Stomach (tissue), 9 donors: ENCODE data around the gene DIAPH2. TPM values are rescaled to one million over a fixed set of nuclear protein-coding genes. Genes with fewer than 3 reads are reported as not detected.

Experiments used
- DNase-seq, 2 donors: peaks; one replicate each; pipeline versions ENCODE4 v3.0.0 to v3.0.0-alpha.2; 2013 to 2019
- H3K27ac ChIP-seq, 5 donors: fragments of 200-600 bp in 4 of 5; sonication (generic) in 4 of 5; one replicate each; pipeline ENCODE4 v1.5.1; 2013 to 2019; ENCODE audit warnings: mild to moderate bottlenecking in 1 of 5, moderate library complexity in 1 of 5
- H3K27me3 ChIP-seq, 3 donors: fragments of 200-600 bp; sonication (generic); one replicate each; pipeline ENCODE4 v1.5.1; 2017 to 2019; ENCODE audit warnings: mixed run types in 1 of 3
- H3K36me3 ChIP-seq, 4 donors: fragments of 200-600 bp; sonication (generic); 1 replicate in 3 of 4; 2 replicates in 1 of 4; pipeline ENCODE4 v1.5.1; 2016 to 2019
- H3K4me1 ChIP-seq, 4 donors: fragments of 200-600 bp; sonication (generic); one replicate each; pipeline ENCODE4 v1.5.1; 2016 to 2019
- H3K4me3 ChIP-seq, 4 donors: fragments of 200-600 bp; sonication (generic) in 3 of 4; one replicate each; pipeline ENCODE4 v1.5.1; 2016 to 2019; ENCODE audit warnings: mild to moderate bottlenecking in 1 of 4
- H3K9me3 ChIP-seq, 4 donors: fragments of 200-600 bp; sonication (generic); one replicate each; pipeline ENCODE4 v1.5.1; 2016 to 2019
- CTCF ChIP-seq, 7 experiments: fragments of 450-650 bp in 4 of 7; fragments of 200-600 bp in 3 of 7; sonication (generic) in 3 of 7; IDR thresholded peaks; one replicate each; pipeline ENCODE4 v1.5.1; 2016 to 2019; ENCODE audit warnings: antibody characterized with exemption in 7 of 7, control low read depth in 2 of 7, mild to moderate bottlenecking in 1 of 7
- EP300 ChIP-seq: sonication (generic); formaldehyde crosslinking; IDR thresholded peaks from one replicate; pipeline ENCODE4 v1.6.1; 2017; ENCODE audit warnings: antibody characterized with exemption
- POLR2A ChIP-seq, 4 donors: fragments of 450-650 bp; IDR thresholded peaks; one replicate each; pipeline ENCODE4 v1.6.1; 2016; ENCODE audit warnings: antibody characterized with exemption in 4 of 4, control low read depth in 2 of 4, mild to moderate bottlenecking in 1 of 4, moderate library complexity in 1 of 4
- POLR2AphosphoS5 ChIP-seq, 3 donors: sonication (generic); formaldehyde crosslinking; IDR thresholded peaks; one replicate each; pipeline ENCODE4 v1.6.1; 2016; ENCODE audit warnings: antibody characterized with exemption in 3 of 3
- WGBS, 5 donors: extraction: QIAGEN DNeasy Blood & Tissue Kit in 3 of 5; methylation state at CpG; one replicate each; pipeline versions ENCODE4 v1.1.5 to v1.1.7; 2013 to 2018; 5-methylcytosine and 5-hydroxymethylcytosine counted together
- intact Hi-C: fragments of 100-400 bp; cut with DNase I; formaldehyde crosslinking; loops from one replicate; pipeline ENCODE4 v1.15.1; 2023; ENCODE audit warnings: low total_unique reads
- polyA plus RNA-seq, 3 donors: library from polyadenylated mRNA; stranded (reverse); fragments of 200-250 nt; gene quantifications; one replicate each; pipeline ENCODE4 v1.2.3, GENCODE V29; 2013
- total RNA-seq, 5 donors: library from RNA; depleted of rRNA; stranded (reverse); fragments of >200 nt; gene quantifications; one replicate each; pipeline versions ENCODE4 v1.1.0 to v1.2.3, GENCODE V29; 2014 to 2016
- donor health status: healthy with polysubstance abuse.
- donor health status: Bipolar disorder and iron deficiency.
- donor health status: healthy.

Gene DIAPH2
- total and polyA plus RNA-seq, 8 donors: 5.2 to 52.5 (median 27.3) TPM

GRCh38 chrX:96907516-96908272, 223.1 kb downstream of the DIAPH2 start:
- Histone ChIP-seq H3K9me3 (no peaks in the 10 kb centered on the region), H3K27ac (no peak overlapping the region), H3K4me3 (no peak overlapping the region), H3K4me1 (no peaks in the 10 kb centered on the region), H3K27me3 (no peaks in the 10 kb centered on the region), H3K36me3 (no peaks in the 10 kb centered on the region)
- WGBS, 5 donors: 57 to 65% (median 58%) methylated on average over 3 of the region's 3 CpGs
- peak in 1 of 2 donors; percentile 7 for DNase-seq
- TF ChIP-seq POLR2AphosphoS5 (IDR thresholded peaks at IDR 0.05): no peak
- no peak for TF ChIP-seq POLR2A (IDR thresholded peaks at IDR 0.05)
- TF ChIP-seq EP300: no peak
- TF ChIP-seq CTCF (IDR thresholded peaks at IDR 0.05): no peak
- intact Hi-C loops: no loop called here

- Histone ChIP-seq H3K36me3 (no peaks in the 10 kb centered on the region), H3K4me1 (no peaks in the 10 kb centered on the region), H3K9me3 (no peaks in the 10 kb centered on the region), H3K27me3 (no peaks in the 10 kb centered on the region), H3K4me3 (no peak overlapping the region), H3K27ac (no peak overlapping the region)
- intact Hi-C loops: no loop called here
- DNase-seq: peak in 1 of 2 donors; percentile 13
- TF ChIP-seq POLR2A (IDR thresholded peaks at IDR 0.05) (no peak), POLR2AphosphoS5 (IDR thresholded peaks at IDR 0.05) (no peak), EP300 (no peak), CTCF (IDR thresholded peaks at IDR 0.05) (no peak)
- WGBS, 5 donors: 70 to 90% (median 83%) methylated on average over 5 of the region's 5 CpGs
These were observed 224.6 kb downstream of the DIAPH2 start for GRCh38 chrX:96909291-96909690.

GRCh38 chrX:96918864-96919263, 234.2 kb downstream of the DIAPH2 start:
- Histone ChIP-seq H3K36me3 (no peaks in the 10 kb centered on the region), H3K9me3 (no peaks in the 10 kb centered on the region), H3K27me3 (no peaks in the 10 kb centered on the region), H3K27ac (no peak overlapping the region), H3K4me1 (no peaks in the 10 kb centered on the region), H3K4me3 (no peak overlapping the region)
- intact Hi-C loops: no loop called here
- WGBS, 5 donors: 71 to 94% (median 86%) methylated on average over 2 of the region's 2 CpGs
- no peak for DNase-seq
- TF ChIP-seq POLR2AphosphoS5 (IDR thresholded peaks at IDR 0.05) (no peak), EP300 (no peak), CTCF (IDR thresholded peaks at IDR 0.05) (no peak), POLR2A (IDR thresholded peaks at IDR 0.05) (no peak)

GRCh38 chrX:96919672-96920071, 235.0 kb downstream of the DIAPH2 start:
- no peaks in the 10 kb centered on the region for H3K9me3 ChIP-seq
- no peaks in the 10 kb centered on the region for H3K4me1 ChIP-seq
- H3K27ac ChIP-seq: no peak overlapping the region
- intact Hi-C loops: no loop called here
- 86 to 98% (median 95%) methylated on average over 4 of the region's 4 CpGs for WGBS, 5 donors
- no peak for DNase-seq
- H3K27me3 ChIP-seq: no peaks in the 10 kb centered on the region
- TF ChIP-seq POLR2AphosphoS5 (IDR thresholded peaks at IDR 0.05) (no peak), EP300 (no peak), CTCF (IDR thresholded peaks at IDR 0.05) (no peak), POLR2A (IDR thresholded peaks at IDR 0.05) (no peak)
- no peaks in the 10 kb centered on the region for H3K36me3 ChIP-seq
- H3K4me3 ChIP-seq: no peak overlapping the region
